Endodermal cell (in vitro differentiated cells): Measurements from ENCODE around the gene ALDH3B1. TPM values are rescaled to one million over a fixed set of nuclear protein-coding genes. Genes with fewer than 3 reads are reported as not detected.
"Not testable (repeated sequence)": the region's sequence is repeated elsewhere in the genome, so short reads cannot be mapped to it uniquely, and the experiment has no call there.

ENCODE experiments used
- DNase-seq: peaks from one replicate; pipeline ENCODE4 v3.0.0-alpha.2; 2017
- H3K27ac ChIP-seq: 2 replicates; pipeline ENCODE4 v1.5.1; 2013; ENCODE audit warnings: mild to moderate bottlenecking, low read depth, low read length, moderate library complexity
- H3K27me3 ChIP-seq: 2 replicates; pipeline ENCODE4 v1.6.1; 2013; ENCODE audit warnings: mild to moderate bottlenecking, low read length, moderate library complexity; ENCODE audit not compliant: insufficient read depth, control insufficient read depth, poor library complexity, severe bottlenecking
- H3K36me3 ChIP-seq: 2 replicates; pipeline ENCODE4 v1.7.0; 2013; ENCODE audit warnings: mild to moderate bottlenecking, low read length, moderate library complexity; ENCODE audit not compliant: control insufficient read depth, insufficient read depth
- H3K4me1 ChIP-seq: one replicate; pipeline ENCODE4 v1.7.0; 2013; ENCODE audit warnings: low read length; ENCODE audit not compliant: control insufficient read depth, insufficient read depth
- H3K4me3 ChIP-seq: 2 replicates; pipeline ENCODE4 v1.5.1; 2013; ENCODE audit warnings: mild to moderate bottlenecking, low read length, moderate library complexity
- H3K9ac ChIP-seq: 2 replicates; pipeline ENCODE4 v1.6.1; 2013; ENCODE audit warnings: mild to moderate bottlenecking, low read length, moderate library complexity; ENCODE audit not compliant: poor library complexity, severe bottlenecking; ENCODE audit errors: extremely low read depth
- H3K9me3 ChIP-seq: 2 replicates; pipeline ENCODE4 v1.6.1; 2013; ENCODE audit warnings: mild to moderate bottlenecking, low read length, moderate library complexity; ENCODE audit not compliant: control insufficient read depth
- H3K27ac Mint-ChIP-seq: 2 replicates; pipeline ENCODE4 v1.8.0; 2020; ENCODE audit warnings: mixed read lengths
- H3K27me3 Mint-ChIP-seq: 2 replicates; pipeline ENCODE4 v1.8.0; 2021; ENCODE audit warnings: mild to moderate bottlenecking, mixed read lengths; ENCODE audit not compliant: insufficient read depth
- H3K36me3 Mint-ChIP-seq: 2 replicates; pipeline ENCODE4 v1.8.0; 2020; ENCODE audit warnings: low read depth, mixed read lengths
- H3K4me1 Mint-ChIP-seq: 2 replicates; pipeline ENCODE4 v1.8.0; 2020; ENCODE audit warnings: mixed read lengths
- H3K4me3 Mint-ChIP-seq: 2 replicates; pipeline ENCODE4 v1.8.0; 2020; ENCODE audit warnings: mild to moderate bottlenecking, moderate library complexity, mixed read lengths
- H3K9me3 Mint-ChIP-seq: 2 replicates; pipeline ENCODE4 v1.8.0; 2020; ENCODE audit warnings: mild to moderate bottlenecking, mixed read lengths
- WGBS, 2 experiments: methylation state at CpG; one replicate each; pipeline versions ENCODE4 v1.1.5 to v1.1.7; 2013; ENCODE audit warnings: missing lambda C conversion rate in 2 of 2, mixed read lengths in 1 of 2; ENCODE audit not compliant: insufficient coverage in 1 of 2, insufficient read length in 1 of 2; 5-methylcytosine and 5-hydroxymethylcytosine counted together
- total RNA-seq, 2 donors: library from RNA; stranded (reverse); fragmentation: NEBNext Ultra II Directional in 1 of 2; extraction: Animal tissue kit (Norgen Biotek cat#: 25700) in 1 of 2; gene quantifications; 2 replicates in 1 of 2; 3 replicates in 1 of 2; pipeline ENCODE4 v1.2.1, GENCODE V29; 2021
- TF ChIP-seq, protein P1 (sequence below): fragments of 200-600 bp; sonication (generic); conservative IDR thresholded peaks from 2 replicates; pipeline ENCODE4 v1.5.0; 2021; ENCODE audit warnings: antibody characterized with exemption, mild to moderate bottlenecking

Gene ALDH3B1
- total RNA-seq, 2 donors from 2014 or later: 0.11 TPM; not detected in 1

DNA sequence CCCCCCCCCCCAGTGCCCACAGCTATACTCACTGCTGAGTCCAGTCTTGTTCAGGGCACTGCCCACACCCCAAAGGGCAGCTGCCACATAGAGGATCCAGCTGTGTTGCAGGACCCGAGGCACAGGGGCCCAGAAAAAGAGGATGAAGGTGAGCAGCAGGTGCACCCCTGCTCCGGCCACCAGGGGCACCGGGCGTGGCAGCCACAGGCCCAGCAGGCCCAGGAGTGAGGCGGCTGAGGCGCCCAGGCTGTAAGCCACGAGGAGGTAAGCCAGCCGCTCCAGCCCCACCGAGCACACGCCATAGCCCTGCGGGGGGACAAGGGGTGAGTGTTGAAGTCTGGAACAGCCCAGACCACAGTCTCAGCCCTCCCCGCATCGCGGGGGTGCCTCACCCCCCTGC lies 14.5 kb upstream of the ALDH3B1 start:
- not testable (repeated sequence) for H3K4me3 ChIP-seq, H3K9me3 ChIP-seq, H3K9ac ChIP-seq, H3K27me3 ChIP-seq, H3K36me3 ChIP-seq, H3K4me3 Mint-ChIP-seq, H3K9me3 Mint-ChIP-seq, H3K36me3 Mint-ChIP-seq, H3K4me1 Mint-ChIP-seq, H3K27ac ChIP-seq, H3K27ac Mint-ChIP-seq, H3K4me1 ChIP-seq
- peak; percentile 38 for DNase-seq
- peaks cover 10% of the 10 kb centered on the region for H3K27me3 Mint-ChIP-seq
- 83% methylated on average over 14 of the region's 14 CpGs; no CpG with 5 or more reads in 1 of the 2 experiments for WGBS, 2 experiments
- TF ChIP-seq, protein P1, sequence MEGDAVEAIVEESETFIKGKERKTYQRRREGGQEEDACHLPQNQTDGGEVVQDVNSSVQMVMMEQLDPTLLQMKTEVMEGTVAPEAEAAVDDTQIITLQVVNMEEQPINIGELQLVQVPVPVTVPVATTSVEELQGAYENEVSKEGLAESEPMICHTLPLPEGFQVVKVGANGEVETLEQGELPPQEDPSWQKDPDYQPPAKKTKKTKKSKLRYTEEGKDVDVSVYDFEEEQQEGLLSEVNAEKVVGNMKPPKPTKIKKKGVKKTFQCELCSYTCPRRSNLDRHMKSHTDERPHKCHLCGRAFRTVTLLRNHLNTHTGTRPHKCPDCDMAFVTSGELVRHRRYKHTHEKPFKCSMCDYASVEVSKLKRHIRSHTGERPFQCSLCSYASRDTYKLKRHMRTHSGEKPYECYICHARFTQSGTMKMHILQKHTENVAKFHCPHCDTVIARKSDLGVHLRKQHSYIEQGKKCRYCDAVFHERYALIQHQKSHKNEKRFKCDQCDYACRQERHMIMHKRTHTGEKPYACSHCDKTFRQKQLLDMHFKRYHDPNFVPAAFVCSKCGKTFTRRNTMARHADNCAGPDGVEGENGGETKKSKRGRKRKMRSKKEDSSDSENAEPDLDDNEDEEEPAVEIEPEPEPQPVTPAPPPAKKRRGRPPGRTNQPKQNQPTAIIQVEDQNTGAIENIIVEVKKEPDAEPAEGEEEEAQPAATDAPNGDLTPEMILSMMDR: peak; percentile 49

DNA sequence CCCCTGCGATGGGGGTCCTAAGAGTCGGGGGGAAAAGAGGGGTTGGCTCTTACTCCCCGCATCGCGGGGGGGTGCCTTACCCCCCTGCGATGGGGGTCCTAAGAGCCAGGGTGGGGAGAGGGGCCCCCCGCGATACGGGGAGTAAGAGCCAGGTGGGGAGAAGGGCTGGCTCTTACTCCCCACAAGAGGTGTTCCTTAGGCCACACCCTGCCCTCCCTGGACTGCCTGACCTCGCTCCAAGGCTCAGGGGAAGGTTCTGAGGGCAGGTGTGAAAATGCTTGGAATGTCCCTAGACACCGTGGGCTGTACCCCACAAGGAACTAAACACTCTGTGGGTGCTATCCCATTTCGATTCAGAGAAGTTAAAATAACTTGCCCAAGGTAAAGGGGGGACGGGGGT lies 14.1 kb upstream of the ALDH3B1 start:
- Mint-ChIP-seq H3K27ac (no peak overlapping the region), H3K4me3 (no peak overlapping the region), H3K4me1 (no peaks in the 10 kb centered on the region), H3K9me3 (no peaks in the 10 kb centered on the region), H3K36me3 (peaks cover 7% of the 10 kb centered on the region), H3K27me3 (peaks cover 8% of the 10 kb centered on the region)
- Histone ChIP-seq H3K9me3 (no peaks in the 10 kb centered on the region), H3K4me3 (no peak overlapping the region), H3K27me3 (peaks cover 3% of the 10 kb centered on the region), H3K4me1 (no peaks in the 10 kb centered on the region), H3K9ac (no peak overlapping the region), H3K27ac (no peak overlapping the region), H3K36me3 (no peaks in the 10 kb centered on the region)
- peak; percentile 37 for DNase-seq
- TF ChIP-seq, protein P1: no peak
- 94% methylated on average over 12 of the region's 13 CpGs; no CpG with 5 or more reads in 1 of the 2 experiments for WGBS, 2 experiments

DNA sequence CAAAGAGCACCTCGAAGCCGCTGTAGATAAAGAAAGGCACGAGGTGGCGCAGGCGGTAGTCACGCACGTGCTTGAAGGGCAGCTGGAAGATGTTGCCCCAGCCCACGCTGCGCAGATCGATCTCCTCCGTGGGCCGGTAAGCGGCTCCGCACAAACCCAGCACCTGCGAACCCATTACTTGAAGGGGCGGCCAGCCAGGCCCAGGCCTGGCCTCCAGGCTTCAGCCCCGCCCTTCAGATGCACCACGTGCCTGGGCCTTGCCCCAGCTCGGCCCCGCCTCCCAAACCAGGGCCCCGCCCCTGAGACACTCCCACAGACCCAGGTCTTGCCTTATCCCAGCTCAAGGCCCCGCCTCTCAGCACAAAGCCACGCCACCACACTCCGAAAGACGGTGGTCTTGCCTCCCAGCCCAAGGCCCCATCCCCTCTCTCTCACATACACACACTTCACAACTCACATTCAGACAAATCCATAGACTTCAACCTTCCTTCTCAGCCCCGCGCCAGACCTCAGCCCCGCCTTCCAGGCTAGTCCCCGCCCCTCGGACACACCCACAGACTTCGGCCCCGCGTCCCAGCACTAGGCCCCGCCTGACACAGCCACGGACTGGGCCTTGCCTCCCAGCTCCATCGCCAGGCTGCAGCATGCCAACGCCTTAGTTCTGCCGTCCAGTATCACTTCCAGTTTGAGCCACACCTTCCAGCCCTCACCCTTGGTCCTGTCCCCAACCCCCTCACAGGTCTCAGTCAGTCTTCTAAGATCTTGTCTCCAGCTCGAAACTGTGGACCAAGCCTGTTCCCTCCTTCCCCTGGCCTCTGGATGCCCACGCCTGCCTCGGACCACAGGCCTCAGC lies 13.3 kb upstream of the ALDH3B1 start:
- DNase-seq: peak; percentile 98
- H3K27ac Mint-ChIP-seq: peak overlapping the region; percentile 70
- Histone ChIP-seq H3K27me3 (no peaks in the 10 kb centered on the region), H3K4me1 (no peaks in the 10 kb centered on the region), H3K27ac (no peak overlapping the region), H3K36me3 (no peaks in the 10 kb centered on the region), H3K4me3 (no peak overlapping the region), H3K9me3 (no peaks in the 10 kb centered on the region), H3K9ac (no peak overlapping the region)
- H3K4me1 Mint-ChIP-seq: no peaks in the 10 kb centered on the region
- H3K9me3 Mint-ChIP-seq: no peaks in the 10 kb centered on the region
- H3K36me3 Mint-ChIP-seq: peaks cover 7% of the 10 kb centered on the region
- peak overlapping the region; percentile 54 for H3K4me3 Mint-ChIP-seq
- peaks cover 6% of the 10 kb centered on the region for H3K27me3 Mint-ChIP-seq
- whole genome bisulfite sequencing, 2 experiments: 83 to 88% methylated on average over 30 to 41 of the region's 41 CpGs
- TF ChIP-seq, protein P1: no peak
